ENCODE data around the gene UBTF. TPM values are rescaled to one million over a fixed set of nuclear protein-coding genes. Genes with fewer than 3 reads are reported as not detected.

Gene UBTF
- total and polyA plus RNA-seq, 9 of the 15 experiments (the other 6 are each of a cell fraction or from before 2014, with no cell fraction given), result 1.2 to 113 (median 83.6) TPM

GRCh38 chr17:44260296-44260695 is 40.8 kb upstream of the UBTF start (continued):
- no peak for TF ChIP-seq TSHZ1 (CRISPR knock-in tag; IDR thresholded peaks at IDR 0.05)
- no peak for TF ChIP-seq PRDM10 (IDR thresholded peaks at IDR 0.05; ENCODE audit: partially characterized antibody)
- TF ChIP-seq NCOR1 (IDR thresholded peaks at IDR 0.05), result no peak
- no peak for TF ChIP-seq THAP12 (CRISPR knock-in tag; IDR thresholded peaks at IDR 0.05)
- TF ChIP-seq MEIS2 (IDR thresholded peaks at IDR 0.05; ENCODE audit: partially characterized antibody), result no peak
- no peak for TF ChIP-seq TRIM28 (IDR thresholded peaks at IDR 0.05)
- TF ChIP-seq ARNT (IDR thresholded peaks at IDR 0.05), result no peak
- TF ChIP-seq ELF2 (CRISPR knock-in tag; IDR thresholded peaks at IDR 0.05), result no peak
- peak; percentile 23; the same call in 1 of the 2 replicates for TF ChIP-seq TFAP4 (CRISPR knock-in tag; IDR thresholded peaks at IDR 0.05; ENCODE audit: borderline replicate concordance)

Data from K562 (cell line).